ENCODE results near the gene SLC16A3.
"Not testable (repeated sequence)": the region's sequence is repeated elsewhere in the genome, so short reads cannot be mapped to it uniquely, and the experiment has no call there.

Gene SLC16A3

DNA sequence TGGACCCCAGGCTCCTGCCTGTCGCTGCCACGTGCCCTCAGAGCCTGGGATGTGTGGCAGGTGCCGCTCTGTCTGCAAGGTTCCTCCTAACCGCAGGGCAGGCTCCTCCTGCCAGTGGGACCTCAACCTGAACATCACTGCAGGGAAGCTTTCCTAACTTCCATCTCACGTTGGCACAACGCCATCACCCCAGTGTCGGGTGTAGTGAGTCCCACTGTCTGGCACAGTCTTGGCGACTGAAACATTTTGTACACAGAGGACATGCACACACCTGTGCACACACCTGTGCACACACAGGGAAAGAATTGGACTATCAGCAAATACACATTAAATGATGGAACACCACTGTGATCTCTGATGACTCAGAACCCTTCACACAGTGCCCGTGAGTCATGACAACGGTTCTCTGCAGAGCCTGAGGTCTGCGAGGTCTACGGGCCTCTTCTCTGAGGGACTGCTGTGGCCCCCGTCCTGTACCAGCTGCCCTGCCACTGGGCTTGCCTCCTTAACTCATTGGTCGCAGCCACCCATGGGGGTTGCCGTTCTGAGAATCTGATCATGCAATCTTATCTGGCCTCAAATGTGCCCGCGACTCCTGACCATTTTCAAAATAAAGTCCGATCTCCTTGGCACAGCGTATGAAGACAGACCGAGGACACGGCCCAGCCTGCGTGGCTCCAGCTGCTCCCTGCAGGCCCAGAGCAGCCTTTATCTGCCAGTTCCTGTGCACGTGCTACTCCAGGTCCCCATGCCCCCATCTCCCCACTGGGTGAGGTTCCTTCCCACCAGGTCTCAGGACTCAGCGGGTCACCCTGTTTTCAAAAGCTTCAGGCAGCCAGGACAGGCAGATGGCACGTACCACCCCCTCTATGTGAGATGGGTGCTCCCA, 23.8 kb upstream of the SLC16A3 start:
- Histone ChIP-seq H3K4me1 (ENCODE audit: control insufficient read depth, insufficient read depth, low read length) (peaks cover 9% of the 10 kb centered on the region), H3K9ac (ENCODE audit: low read length in 2 of 2) (no peak overlapping the region), H3K9me3 (ENCODE audit: control insufficient read depth in 2 of 2, low read length in 2 of 2) (no peaks in the 10 kb centered on the region), H3K27ac (ENCODE audit: low read length) (no peak overlapping the region), H3K27me3 (ENCODE audit: control insufficient read depth in 1 of 2, insufficient read depth in 2 of 2, low read length in 2 of 2) (no peaks in the 10 kb centered on the region), H3K4me3 (ENCODE audit: low read length in 2 of 2) (no peak overlapping the region), H3K36me3 (ENCODE audit: control insufficient read depth in 2 of 2, insufficient read depth in 2 of 2, low read length in 2 of 2) (peaks cover 1 to 3% of the 10 kb centered on the region in 2 donors)

DNA sequence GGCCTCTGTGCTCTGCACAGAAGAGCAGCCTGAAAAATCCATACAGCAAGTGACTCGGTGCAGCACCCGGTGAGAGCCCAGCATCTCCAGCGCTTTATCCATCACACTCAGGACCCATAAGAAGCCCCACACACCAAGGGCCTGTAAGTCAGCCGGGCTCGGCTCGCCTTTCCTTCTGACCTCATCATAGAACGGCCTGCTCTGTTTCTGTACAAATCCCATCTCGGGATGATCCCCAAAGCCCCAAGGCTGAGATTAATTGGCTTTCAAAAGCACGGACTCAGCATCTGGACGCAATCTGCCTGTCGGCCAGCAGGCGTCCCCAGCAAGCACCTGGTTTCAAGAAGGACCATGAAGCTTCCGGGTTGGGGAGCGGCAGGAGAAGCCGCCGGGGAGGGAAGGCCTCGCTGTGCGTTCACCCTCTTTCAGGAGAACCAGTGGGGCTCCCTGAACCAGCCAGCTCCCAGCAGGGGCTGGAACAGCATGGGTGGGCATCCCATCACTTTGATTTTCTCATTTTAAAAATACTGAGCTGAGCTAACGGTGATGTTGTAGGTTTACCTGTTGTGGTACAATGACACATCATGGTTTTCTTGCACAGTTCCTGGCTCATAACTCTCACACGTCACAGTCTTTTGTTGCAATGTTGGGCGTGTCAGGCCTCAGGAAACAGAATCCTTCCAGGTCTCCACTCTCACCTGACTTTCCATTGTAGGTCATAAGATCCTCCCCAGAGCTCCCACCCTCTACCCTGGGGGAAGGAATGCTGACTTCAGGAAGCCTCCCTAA, 22.9 kb upstream of the SLC16A3 start:
- Histone ChIP-seq H3K27me3 (ENCODE audit: control insufficient read depth in 1 of 2, insufficient read depth in 2 of 2, low read length in 2 of 2) (no peaks in the 10 kb centered on the region), H3K36me3 (ENCODE audit: control insufficient read depth in 2 of 2, insufficient read depth in 2 of 2, low read length in 2 of 2) (peaks cover 0 to under 1% of the 10 kb centered on the region in 2 donors), H3K27ac (ENCODE audit: low read length) (no peak overlapping the region), H3K4me1 (ENCODE audit: control insufficient read depth, insufficient read depth, low read length) (peaks cover 9% of the 10 kb centered on the region), H3K4me3 (ENCODE audit: low read length in 2 of 2) (peak overlapping the region; percentile 23 to 58), H3K9me3 (ENCODE audit: control insufficient read depth in 2 of 2, low read length in 2 of 2) (no peaks in the 10 kb centered on the region), H3K9ac (ENCODE audit: low read length in 2 of 2) (peak overlapping the region in 1 of 2 donors; percentile 58)

DNA sequence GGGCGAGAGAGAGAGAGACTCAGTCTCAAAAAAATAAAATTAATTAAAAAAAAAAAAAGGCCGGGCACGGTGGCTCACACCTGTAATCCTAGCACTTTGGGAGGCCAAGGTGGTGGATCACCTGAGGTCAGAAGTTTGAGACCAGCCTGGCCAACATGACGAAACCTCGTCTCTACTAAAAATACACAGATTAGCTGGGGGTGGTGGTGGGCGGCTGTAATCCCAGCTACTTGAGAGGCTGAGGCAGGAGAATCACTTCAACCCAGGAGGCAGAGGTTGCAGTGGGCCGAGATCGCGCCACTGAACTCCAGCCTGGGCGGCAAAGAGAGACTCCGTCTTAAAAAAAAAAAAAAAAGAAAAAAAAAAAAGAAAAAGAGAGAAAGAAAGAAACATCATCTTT, 18.2 kb upstream of the SLC16A3 start:
- not testable (repeated sequence) for H3K9me3 ChIP-seq (ENCODE audit: control insufficient read depth in 2 of 2, low read length in 2 of 2); H3K36me3 ChIP-seq (ENCODE audit: control insufficient read depth in 2 of 2, insufficient read depth in 2 of 2, low read length in 2 of 2); H3K9ac ChIP-seq (ENCODE audit: low read length in 2 of 2); H3K27me3 ChIP-seq (ENCODE audit: control insufficient read depth in 1 of 2, insufficient read depth in 2 of 2, low read length in 2 of 2); H3K4me3 ChIP-seq (ENCODE audit: low read length in 2 of 2); H3K27ac ChIP-seq (ENCODE audit: low read length)
- peaks cover 23% of the 10 kb centered on the region for H3K4me1 ChIP-seq (ENCODE audit: control insufficient read depth, insufficient read depth, low read length)

DNA sequence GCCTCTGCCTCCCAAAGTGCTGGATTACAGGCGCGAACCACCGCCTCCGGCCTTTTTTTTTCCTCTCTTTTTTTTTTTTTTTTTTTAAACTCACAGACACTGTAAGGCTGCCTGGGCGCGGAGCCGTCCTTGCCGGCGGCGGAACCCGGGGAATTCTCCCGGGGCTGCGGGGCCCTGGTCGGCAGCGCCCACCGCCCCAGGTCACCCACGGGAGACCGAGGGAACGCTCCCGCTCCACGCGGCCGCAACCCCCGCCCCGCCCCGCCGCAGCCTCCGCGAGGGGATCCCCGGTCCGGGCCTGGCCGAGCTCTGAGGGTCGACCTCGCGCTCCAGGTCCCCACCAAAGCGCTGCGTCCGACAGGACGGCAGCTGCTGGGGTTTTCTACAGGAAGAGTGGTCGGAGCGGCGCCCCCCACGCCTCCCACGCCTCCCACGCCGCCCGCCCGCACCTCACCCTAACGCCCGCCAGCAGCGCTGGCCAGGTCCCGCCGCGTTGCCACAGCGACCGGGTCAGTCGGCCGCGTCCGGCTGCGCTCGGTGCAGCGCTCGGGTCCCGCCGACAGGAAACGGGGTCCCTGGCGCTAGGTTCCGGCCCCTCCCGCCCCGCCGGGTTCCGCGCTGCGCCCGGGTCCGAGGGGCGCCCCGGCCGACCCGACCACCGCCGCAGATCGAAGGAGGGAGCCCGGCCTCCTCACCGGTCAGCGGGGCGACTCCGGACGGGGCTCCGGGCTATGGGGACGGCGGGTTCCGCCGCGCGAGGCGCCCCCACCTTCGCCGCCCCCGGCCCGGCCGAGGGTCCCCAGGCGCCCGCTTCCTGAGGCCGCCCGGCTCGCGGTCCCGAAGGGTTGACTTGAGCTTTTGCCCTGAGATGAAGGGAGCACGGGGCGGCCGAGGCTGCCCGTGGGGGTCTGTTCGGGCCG, 16.3 kb upstream of the SLC16A3 start, which contains the start of gene CCDC57:
CCDC57 (minus strand) TSS at position 512 of the 920 bp plus-strand sequence. CDS start 10,898 bp downstream, outside the sequence.
- H3K27ac ChIP-seq (ENCODE audit: low read length) = no peak within 1 kb of the TSS
- no peaks in the 10 kb centered on the region for H3K9me3 ChIP-seq (ENCODE audit: control insufficient read depth in 2 of 2, low read length in 2 of 2)
- H3K4me1 ChIP-seq (ENCODE audit: control insufficient read depth, insufficient read depth, low read length) = peaks cover 19% of the 10 kb centered on the region
- H3K4me3 ChIP-seq (ENCODE audit: low read length in 2 of 2) = peak within 1 kb of the TSS; percentile 61 to 81
- peak within 1 kb of the TSS; percentile 76 to 81 for H3K9ac ChIP-seq (ENCODE audit: low read length in 2 of 2)
- H3K36me3 ChIP-seq (ENCODE audit: control insufficient read depth in 2 of 2, insufficient read depth in 2 of 2, low read length in 2 of 2) = no peaks in the 10 kb centered on the region
- H3K27me3 ChIP-seq (ENCODE audit: control insufficient read depth in 1 of 2, insufficient read depth in 2 of 2, low read length in 2 of 2) = no peaks in the 10 kb centered on the region

DNA sequence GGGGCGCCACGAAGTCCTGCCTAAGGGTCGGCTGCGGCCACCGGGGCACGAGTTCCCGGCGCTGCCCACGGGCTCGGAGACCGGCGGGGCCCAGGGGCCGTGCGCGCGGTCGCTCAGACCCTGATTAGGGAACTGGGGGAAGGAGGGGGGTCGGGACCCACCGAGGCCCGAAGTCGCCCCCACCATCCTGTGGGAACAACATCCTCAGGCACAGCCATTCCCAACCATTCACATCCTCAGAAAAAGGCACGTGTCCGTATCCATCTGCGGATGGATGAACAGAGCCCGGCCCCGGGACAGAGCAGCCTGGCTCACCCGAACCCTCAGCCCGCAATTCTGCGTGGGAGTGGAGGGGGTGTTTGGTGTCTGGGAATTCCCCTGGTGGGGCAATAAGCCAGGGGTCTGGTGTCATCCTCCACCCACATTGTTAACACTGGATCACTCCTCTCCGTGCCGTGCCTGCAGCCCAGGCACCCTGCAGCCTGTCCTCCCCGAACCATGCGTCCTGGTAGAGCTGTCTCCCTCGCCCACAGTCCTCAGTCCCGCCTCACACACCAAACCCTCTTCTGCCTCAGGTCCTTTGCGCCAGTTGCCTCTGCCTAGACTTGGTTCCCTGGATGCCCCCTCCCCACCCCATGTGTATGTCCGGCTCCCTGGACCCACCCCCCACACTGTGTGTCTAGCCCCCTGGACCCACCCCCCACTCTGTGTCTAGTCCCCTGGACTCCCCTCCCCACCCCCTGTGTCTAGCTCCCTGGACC, 15.4 kb upstream of the SLC16A3 start:
- Histone ChIP-seq H3K4me3 (ENCODE audit: low read length in 2 of 2) (peak overlapping the region; percentile 61 to 81), H3K4me1 (ENCODE audit: control insufficient read depth, insufficient read depth, low read length) (peaks cover 19% of the 10 kb centered on the region)

DNA sequence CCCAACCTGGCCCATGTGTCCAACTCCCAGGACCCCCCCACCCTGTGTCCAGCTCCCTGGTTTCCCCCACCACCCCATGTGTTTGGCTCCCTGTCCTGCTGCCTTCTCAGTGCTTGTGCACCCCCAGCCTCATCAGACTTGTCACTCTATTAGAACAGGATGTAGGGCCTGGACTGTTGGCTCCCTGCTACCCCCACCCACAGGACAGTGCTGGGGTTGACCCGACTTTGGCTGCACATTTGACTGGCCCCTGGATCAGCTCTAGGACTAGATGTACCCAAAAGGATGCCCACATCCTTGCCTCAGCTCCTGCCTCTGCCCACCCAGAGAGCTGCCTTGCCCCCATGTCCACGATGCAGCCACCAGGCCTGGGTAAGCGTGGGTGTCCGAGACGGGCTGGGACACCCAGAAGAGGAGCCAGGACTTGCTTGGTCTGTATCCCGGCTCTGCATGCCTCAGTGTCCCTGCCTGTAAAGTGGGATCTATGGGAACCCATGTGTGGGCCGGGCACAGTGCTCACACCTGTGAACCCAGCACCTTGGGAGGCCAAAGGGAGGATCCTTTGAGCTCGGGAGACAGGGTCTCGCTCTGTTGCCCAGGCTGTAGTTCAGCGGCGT, 14.7 kb upstream of the SLC16A3 start:
- Histone ChIP-seq H3K4me1 (ENCODE audit: control insufficient read depth, insufficient read depth, low read length) (peaks cover 19% of the 10 kb centered on the region), H3K36me3 (ENCODE audit: control insufficient read depth in 2 of 2, insufficient read depth in 2 of 2, low read length in 2 of 2) (no peaks in the 10 kb centered on the region), H3K27me3 (ENCODE audit: control insufficient read depth in 1 of 2, insufficient read depth in 2 of 2, low read length in 2 of 2) (no peaks in the 10 kb centered on the region)

More for the DNA sequence above, 15.4 kb upstream of the SLC16A3 start:
- Histone ChIP-seq H3K9me3 (ENCODE audit: control insufficient read depth in 2 of 2, low read length in 2 of 2) (no peaks in the 10 kb centered on the region), H3K27me3 (ENCODE audit: control insufficient read depth in 1 of 2, insufficient read depth in 2 of 2, low read length in 2 of 2) (no peaks in the 10 kb centered on the region), H3K36me3 (ENCODE audit: control insufficient read depth in 2 of 2, insufficient read depth in 2 of 2, low read length in 2 of 2) (no peaks in the 10 kb centered on the region), H3K9ac (ENCODE audit: low read length in 2 of 2) (peak overlapping the region; percentile 76 to 81), H3K27ac (ENCODE audit: low read length) (no peak overlapping the region)

DNA sequence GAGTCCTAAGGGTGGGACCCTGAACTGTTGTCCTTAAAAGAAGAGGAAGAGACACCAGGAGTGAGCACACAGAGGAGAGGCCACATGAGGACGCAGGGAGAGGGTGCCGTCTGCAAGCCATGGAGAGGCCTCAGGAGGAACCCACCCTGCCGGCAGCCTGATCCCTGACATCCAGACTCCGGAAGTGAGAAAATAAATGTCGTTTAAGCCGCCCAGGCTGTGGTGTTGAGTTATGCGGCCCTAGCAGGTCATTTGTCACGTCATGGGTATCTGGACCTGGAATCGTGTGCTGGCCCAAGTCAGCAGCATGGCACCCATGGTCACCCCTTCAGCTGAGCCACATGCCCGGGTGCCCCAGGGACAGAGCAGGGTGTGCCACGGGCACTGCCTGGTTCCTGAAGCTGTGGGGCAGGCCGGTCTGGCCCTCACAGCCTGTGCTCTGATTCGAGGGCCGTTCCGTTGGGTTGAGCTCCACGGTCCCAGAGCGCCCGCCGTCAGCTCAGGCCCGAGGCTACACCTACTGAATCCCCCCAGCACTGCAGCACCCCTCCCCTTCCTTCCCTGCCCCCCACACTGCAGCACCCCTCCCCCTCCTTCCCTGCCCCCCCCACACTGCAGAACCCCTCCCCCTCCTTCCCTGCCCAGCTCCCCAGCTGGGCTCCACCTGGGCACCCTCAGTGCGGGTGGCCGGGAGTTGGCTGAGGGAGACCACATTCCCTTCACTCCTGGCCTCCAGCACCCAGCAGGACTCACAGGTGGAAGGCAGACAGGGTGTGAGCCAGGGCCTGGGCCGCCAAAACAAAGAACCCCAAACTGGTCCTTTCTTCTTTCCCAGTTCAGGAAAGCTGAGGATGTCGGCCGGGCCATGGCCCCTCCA, 13.5 kb upstream of the SLC16A3 start:
- Histone ChIP-seq H3K4me3 (ENCODE audit: low read length in 2 of 2) (no peak overlapping the region), H3K4me1 (ENCODE audit: control insufficient read depth, insufficient read depth, low read length) (peaks cover 19% of the 10 kb centered on the region), H3K9me3 (ENCODE audit: control insufficient read depth in 2 of 2, low read length in 2 of 2) (no peaks in the 10 kb centered on the region), H3K27ac (ENCODE audit: low read length) (no peak overlapping the region), H3K9ac (ENCODE audit: low read length in 2 of 2) (no peak overlapping the region), H3K27me3 (ENCODE audit: control insufficient read depth in 1 of 2, insufficient read depth in 2 of 2, low read length in 2 of 2) (no peaks in the 10 kb centered on the region), H3K36me3 (ENCODE audit: control insufficient read depth in 2 of 2, insufficient read depth in 2 of 2, low read length in 2 of 2) (no peaks in the 10 kb centered on the region)

More for the DNA sequence above, 14.7 kb upstream of the SLC16A3 start:
- no peak overlapping the region for H3K4me3 ChIP-seq (ENCODE audit: low read length in 2 of 2)
- H3K9me3 ChIP-seq (ENCODE audit: control insufficient read depth in 2 of 2, low read length in 2 of 2) = no peaks in the 10 kb centered on the region
- no peak overlapping the region for H3K9ac ChIP-seq (ENCODE audit: low read length in 2 of 2)
- H3K27ac ChIP-seq (ENCODE audit: low read length) = no peak overlapping the region

DNA sequence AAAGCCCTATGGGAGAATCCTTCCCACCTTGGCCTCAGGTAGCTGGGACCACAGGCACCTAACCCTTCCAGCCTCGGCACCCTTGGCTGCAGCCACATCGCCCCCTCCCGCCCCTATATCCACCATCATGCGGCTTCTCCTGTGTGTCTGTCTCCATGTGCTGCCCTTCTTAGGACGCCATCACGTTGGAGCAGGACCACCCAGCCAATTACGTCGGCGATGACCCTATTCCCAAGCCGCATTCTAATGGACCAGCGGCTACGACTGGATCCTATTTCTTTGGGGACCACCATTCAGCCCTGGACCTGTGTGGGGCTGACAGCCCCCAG, 12.9 kb upstream of the SLC16A3 start:
- Histone ChIP-seq H3K9ac (ENCODE audit: low read length in 2 of 2) (no peak overlapping the region), H3K4me1 (ENCODE audit: control insufficient read depth, insufficient read depth, low read length) (peaks cover 19% of the 10 kb centered on the region), H3K27me3 (ENCODE audit: control insufficient read depth in 1 of 2, insufficient read depth in 2 of 2, low read length in 2 of 2) (no peaks in the 10 kb centered on the region), H3K27ac (ENCODE audit: low read length) (peak overlapping the region; percentile 41), H3K4me3 (ENCODE audit: low read length in 2 of 2) (no peak overlapping the region), H3K9me3 (ENCODE audit: control insufficient read depth in 2 of 2, low read length in 2 of 2) (no peaks in the 10 kb centered on the region), H3K36me3 (ENCODE audit: control insufficient read depth in 2 of 2, insufficient read depth in 2 of 2, low read length in 2 of 2) (no peaks in the 10 kb centered on the region)
